Measurements from ENCODE around the gene FBXL7.

DNA sequence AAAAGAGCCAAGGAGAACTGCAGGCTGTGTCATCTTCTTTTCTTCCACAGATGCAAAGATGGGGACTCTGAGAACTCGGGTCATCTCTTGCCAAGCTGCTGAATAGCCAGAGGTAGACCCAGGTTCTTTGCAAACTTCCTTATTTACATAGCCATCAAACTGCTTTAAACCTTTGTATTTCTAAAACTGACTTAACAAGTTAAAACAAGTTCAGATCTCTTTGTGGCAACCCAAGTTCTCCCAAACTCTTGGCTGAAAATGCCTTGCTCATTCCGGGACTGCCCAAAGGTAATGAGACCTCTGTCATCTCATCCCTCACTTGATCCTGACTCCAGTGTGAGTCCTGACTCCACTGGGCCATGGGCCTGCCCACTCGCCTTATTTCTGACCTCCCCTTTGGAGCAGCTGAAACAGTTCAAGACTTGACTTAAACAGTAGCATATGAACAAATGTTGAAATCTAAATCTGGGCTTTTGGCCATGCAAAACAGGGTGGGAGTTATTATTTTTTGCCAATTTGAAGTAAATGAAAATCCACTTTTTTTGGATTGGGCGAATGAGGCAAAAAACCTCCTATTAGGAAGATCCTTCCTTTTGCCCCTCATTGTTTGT is 50.6 kb downstream of the FBXL7 start:
- no peak for TF ChIP-seq EZH2 (IDR thresholded peaks at IDR 0.05; ENCODE audit: borderline replicate concordance, insufficient read depth, low read depth, low read length, poor library complexity, severe bottlenecking)
- TF ChIP-seq, protein P1, sequence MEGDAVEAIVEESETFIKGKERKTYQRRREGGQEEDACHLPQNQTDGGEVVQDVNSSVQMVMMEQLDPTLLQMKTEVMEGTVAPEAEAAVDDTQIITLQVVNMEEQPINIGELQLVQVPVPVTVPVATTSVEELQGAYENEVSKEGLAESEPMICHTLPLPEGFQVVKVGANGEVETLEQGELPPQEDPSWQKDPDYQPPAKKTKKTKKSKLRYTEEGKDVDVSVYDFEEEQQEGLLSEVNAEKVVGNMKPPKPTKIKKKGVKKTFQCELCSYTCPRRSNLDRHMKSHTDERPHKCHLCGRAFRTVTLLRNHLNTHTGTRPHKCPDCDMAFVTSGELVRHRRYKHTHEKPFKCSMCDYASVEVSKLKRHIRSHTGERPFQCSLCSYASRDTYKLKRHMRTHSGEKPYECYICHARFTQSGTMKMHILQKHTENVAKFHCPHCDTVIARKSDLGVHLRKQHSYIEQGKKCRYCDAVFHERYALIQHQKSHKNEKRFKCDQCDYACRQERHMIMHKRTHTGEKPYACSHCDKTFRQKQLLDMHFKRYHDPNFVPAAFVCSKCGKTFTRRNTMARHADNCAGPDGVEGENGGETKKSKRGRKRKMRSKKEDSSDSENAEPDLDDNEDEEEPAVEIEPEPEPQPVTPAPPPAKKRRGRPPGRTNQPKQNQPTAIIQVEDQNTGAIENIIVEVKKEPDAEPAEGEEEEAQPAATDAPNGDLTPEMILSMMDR (IDR thresholded peaks at IDR 0.05): no peak

Data from B cell (primary cell).